ENCODE data around the gene NUMA1. TPM values are rescaled to one million over a fixed set of nuclear protein-coding genes. Genes with fewer than 3 reads are reported as not detected.
A peak's percentile ranks its signal among the peaks of the same experiment; 100 is the strongest.

Gene NUMA1
- total and polyA plus RNA-seq, 2 experiments from 2014 or later = 33.2 to 104 TPM

- Histone ChIP-seq H4K20me1 (replicated peaks; ENCODE audit: insufficient read depth) (peaks cover 8% of the 10 kb centered on the region; the same call in 1 of the 2 replicates), H3F3A (replicated peaks; ENCODE audit: low read depth) (peaks cover 5% of the 10 kb centered on the region), H3K9me2 (ENCODE audit: insufficient read depth) (no peaks in the 10 kb centered on the region), H3K4me3 (peak overlapping the region; percentile 51), H3K4me1 (ENCODE audit: insufficient read depth) (peaks cover 41% of the 10 kb centered on the region), H3K27me3 (ENCODE audit: insufficient read depth) (no peaks in the 10 kb centered on the region), H3K27ac (ENCODE audit: low read depth) (peak overlapping the region; percentile 81), H3K4me2 (peak overlapping the region; percentile 71), H2AFZ (0 out of 2 replicates have a peak overlapping the region, but pooled peaks have one; percentile 8), H3K36me3 (ENCODE audit: insufficient read depth) (no peaks in the 10 kb centered on the region), H3K79me2 (replicated peaks; ENCODE audit: insufficient read depth) (peaks cover 61% of the 10 kb centered on the region)
- Mint-ChIP-seq H3K27ac (no peak overlapping the region; the same call in 1 of the 2 replicates), H3K36me3 (ENCODE audit: low read depth) (peaks cover 4% of the 10 kb centered on the region; the same call in 2 of the 3 replicates), H3K9me3 (no peaks in the 10 kb centered on the region), H3K27me3 (ENCODE audit: insufficient read depth, low read depth, poor library complexity) (peaks cover 4% of the 10 kb centered on the region), H3K4me1 (peaks cover 4% of the 10 kb centered on the region; the same call in 2 of the 3 replicates), H3K4me3 (no peak overlapping the region)
- ATAC-seq (no peak), DNase-seq (ENCODE audit: low spot score) (no peak)
- TF ChIP-seq POLR2AphosphoS5 (IDR thresholded peaks at IDR 0.05; ENCODE audit: low read depth) = no peak
- TF ChIP-seq, protein P1, sequence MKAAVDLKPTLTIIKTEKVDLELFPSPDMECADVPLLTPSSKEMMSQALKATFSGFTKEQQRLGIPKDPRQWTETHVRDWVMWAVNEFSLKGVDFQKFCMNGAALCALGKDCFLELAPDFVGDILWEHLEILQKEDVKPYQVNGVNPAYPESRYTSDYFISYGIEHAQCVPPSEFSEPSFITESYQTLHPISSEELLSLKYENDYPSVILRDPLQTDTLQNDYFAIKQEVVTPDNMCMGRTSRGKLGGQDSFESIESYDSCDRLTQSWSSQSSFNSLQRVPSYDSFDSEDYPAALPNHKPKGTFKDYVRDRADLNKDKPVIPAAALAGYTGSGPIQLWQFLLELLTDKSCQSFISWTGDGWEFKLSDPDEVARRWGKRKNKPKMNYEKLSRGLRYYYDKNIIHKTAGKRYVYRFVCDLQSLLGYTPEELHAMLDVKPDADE (IDR thresholded peaks at IDR 0.05) = no peak
- TF ChIP-seq JUNB (IDR thresholded peaks at IDR 0.05; ENCODE audit: unreplicated experiment) = no peak
- no peak for TF ChIP-seq STAT1 (IDR thresholded peaks at IDR 0.05; ENCODE audit: unreplicated experiment)
- TF ChIP-seq ZNF331 (CRISPR knock-in tag; IDR thresholded peaks at IDR 0.05; ENCODE audit: low read depth) = no peak
- TF ChIP-seq EZH2 (IDR thresholded peaks at IDR 0.05; ENCODE audit: low read depth, unreplicated experiment) = no peak
- no peak for TF ChIP-seq ZNF114 (CRISPR knock-in tag; IDR thresholded peaks at IDR 0.05)
- TF ChIP-seq, protein P2, sequence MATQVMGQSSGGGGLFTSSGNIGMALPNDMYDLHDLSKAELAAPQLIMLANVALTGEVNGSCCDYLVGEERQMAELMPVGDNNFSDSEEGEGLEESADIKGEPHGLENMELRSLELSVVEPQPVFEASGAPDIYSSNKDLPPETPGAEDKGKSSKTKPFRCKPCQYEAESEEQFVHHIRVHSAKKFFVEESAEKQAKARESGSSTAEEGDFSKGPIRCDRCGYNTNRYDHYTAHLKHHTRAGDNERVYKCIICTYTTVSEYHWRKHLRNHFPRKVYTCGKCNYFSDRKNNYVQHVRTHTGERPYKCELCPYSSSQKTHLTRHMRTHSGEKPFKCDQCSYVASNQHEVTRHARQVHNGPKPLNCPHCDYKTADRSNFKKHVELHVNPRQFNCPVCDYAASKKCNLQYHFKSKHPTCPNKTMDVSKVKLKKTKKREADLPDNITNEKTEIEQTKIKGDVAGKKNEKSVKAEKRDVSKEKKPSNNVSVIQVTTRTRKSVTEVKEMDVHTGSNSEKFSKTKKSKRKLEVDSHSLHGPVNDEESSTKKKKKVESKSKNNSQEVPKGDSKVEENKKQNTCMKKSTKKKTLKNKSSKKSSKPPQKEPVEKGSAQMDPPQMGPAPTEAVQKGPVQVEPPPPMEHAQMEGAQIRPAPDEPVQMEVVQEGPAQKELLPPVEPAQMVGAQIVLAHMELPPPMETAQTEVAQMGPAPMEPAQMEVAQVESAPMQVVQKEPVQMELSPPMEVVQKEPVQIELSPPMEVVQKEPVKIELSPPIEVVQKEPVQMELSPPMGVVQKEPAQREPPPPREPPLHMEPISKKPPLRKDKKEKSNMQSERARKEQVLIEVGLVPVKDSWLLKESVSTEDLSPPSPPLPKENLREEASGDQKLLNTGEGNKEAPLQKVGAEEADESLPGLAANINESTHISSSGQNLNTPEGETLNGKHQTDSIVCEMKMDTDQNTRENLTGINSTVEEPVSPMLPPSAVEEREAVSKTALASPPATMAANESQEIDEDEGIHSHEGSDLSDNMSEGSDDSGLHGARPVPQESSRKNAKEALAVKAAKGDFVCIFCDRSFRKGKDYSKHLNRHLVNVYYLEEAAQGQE (IDR thresholded peaks at IDR 0.05; ENCODE audit: unreplicated experiment) = no peak
- TF ChIP-seq ZNF462 (CRISPR knock-in tag; IDR thresholded peaks at IDR 0.05) = no peak
- no peak for TF ChIP-seq EZH2phosphoT487 (IDR thresholded peaks at IDR 0.05; ENCODE audit: unreplicated experiment)
- TF ChIP-seq, protein P3, sequence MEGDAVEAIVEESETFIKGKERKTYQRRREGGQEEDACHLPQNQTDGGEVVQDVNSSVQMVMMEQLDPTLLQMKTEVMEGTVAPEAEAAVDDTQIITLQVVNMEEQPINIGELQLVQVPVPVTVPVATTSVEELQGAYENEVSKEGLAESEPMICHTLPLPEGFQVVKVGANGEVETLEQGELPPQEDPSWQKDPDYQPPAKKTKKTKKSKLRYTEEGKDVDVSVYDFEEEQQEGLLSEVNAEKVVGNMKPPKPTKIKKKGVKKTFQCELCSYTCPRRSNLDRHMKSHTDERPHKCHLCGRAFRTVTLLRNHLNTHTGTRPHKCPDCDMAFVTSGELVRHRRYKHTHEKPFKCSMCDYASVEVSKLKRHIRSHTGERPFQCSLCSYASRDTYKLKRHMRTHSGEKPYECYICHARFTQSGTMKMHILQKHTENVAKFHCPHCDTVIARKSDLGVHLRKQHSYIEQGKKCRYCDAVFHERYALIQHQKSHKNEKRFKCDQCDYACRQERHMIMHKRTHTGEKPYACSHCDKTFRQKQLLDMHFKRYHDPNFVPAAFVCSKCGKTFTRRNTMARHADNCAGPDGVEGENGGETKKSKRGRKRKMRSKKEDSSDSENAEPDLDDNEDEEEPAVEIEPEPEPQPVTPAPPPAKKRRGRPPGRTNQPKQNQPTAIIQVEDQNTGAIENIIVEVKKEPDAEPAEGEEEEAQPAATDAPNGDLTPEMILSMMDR (conservative IDR thresholded peaks at IDR 0.05; ENCODE audit: low read depth in 2 of 2) = no peak
Observed at GRCh38 chr11:72042064-72042745, 38.1 kb downstream of the NUMA1 start.
